OCI-LY7 (cell line): ENCODE data around the gene PRRC1.

Experiments
- EZH2phosphoT487 ChIP-seq: fragments of 200-600 bp; sonication (generic); IDR thresholded peaks from 2 replicates; pipeline ENCODE4 v1.6.1; 2018; ENCODE audit warnings: low read depth, borderline replicate concordance, mild to moderate bottlenecking, mixed run types, antibody characterized with exemption, low read length, moderate library complexity, mixed read lengths
- TF ChIP-seq, protein P1 (sequence below): fragments of 200-600 bp; sonication (generic); conservative IDR thresholded peaks from 2 replicates; pipeline ENCODE4 v1.5.1; 2014; ENCODE audit warnings: mild to moderate bottlenecking, antibody characterized with exemption, low read length, moderate library complexity, mixed read lengths

DNA sequence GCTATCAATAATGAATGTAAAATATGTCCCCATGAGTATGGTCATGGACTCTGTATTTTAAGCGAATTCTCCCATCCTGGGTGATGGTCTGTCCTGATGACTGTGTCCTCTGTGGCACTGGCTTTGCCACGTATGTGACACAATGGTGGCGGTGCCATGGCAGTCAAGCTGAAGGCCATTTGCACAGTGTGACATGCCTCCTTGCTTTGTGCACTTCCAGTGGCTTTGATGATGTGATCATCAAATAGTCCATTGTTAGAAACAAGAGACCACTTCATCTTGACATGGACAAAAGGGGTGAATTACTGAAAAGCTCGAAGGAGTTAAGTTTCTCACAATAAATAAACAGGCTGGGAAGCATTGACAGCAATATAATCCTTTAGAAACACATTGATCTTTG lies 31.0 kb upstream of the PRRC1 start:
- TF ChIP-seq, protein P1, sequence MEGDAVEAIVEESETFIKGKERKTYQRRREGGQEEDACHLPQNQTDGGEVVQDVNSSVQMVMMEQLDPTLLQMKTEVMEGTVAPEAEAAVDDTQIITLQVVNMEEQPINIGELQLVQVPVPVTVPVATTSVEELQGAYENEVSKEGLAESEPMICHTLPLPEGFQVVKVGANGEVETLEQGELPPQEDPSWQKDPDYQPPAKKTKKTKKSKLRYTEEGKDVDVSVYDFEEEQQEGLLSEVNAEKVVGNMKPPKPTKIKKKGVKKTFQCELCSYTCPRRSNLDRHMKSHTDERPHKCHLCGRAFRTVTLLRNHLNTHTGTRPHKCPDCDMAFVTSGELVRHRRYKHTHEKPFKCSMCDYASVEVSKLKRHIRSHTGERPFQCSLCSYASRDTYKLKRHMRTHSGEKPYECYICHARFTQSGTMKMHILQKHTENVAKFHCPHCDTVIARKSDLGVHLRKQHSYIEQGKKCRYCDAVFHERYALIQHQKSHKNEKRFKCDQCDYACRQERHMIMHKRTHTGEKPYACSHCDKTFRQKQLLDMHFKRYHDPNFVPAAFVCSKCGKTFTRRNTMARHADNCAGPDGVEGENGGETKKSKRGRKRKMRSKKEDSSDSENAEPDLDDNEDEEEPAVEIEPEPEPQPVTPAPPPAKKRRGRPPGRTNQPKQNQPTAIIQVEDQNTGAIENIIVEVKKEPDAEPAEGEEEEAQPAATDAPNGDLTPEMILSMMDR = no peak
- no peak for TF ChIP-seq EZH2phosphoT487
